Effector CD4-positive, alpha-beta T cell (primary cell): ENCODE results near the gene ITGB3BP.
"Not testable (repeated sequence)": the region's sequence is repeated elsewhere in the genome, so short reads cannot be mapped to it uniquely, and the experiment has no call there.

Source experiments
- DNase-seq: peaks from one replicate; pipeline ENCODE4 v3.0.0-alpha.2; 2020

ITGB3BP gene

DNA sequence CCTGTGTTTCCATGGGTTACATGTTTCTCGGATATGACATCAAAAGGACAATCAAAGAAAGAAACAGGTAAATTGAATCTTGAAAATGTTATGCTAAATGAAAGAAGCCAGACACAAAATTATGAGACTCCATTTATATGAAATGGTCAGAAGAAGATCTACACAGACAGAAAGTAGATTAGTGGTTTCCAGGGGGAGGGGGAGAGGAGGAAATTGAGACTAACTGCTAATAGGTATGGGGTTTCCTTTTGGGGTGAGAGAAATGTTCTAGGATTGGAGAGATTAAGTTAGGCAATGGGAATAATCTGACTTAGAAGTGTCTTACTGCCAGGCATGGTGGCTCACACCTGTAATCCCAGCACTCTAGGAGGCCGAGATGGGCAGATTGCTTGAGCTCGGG is 21.8 kb downstream of the ITGB3BP start:
- no peak for DNase-seq

GRCh38 chr1:63498106-63498505 is 24.9 kb downstream of the ITGB3BP start:
- no peak for DNase-seq

DNA sequence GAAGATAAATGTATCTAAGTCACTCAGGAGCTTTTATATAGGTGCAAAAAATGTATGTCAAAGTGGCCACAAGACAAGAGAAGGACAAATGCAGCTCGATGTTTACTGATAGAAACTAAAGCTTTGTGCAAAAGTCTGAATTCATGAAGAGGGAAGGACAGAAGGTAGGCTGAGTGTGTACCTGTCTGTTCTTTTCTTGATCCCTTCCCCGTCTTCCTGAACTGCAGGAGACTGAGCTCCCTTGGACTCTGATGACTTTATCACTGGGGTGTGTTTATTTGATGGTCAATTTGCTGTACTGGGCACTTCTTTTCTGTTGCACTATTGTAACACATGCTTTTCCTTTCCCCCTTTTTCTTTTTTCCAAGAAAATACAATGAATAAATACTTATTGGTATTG is 25.4 kb downstream of the ITGB3BP start:
- DNase-seq, result no peak

GRCh38 chr1:63487336-63488065 is 35.5 kb downstream of the ITGB3BP start:
- DNase-seq, result no peak

GRCh38 chr1:63486629-63487028 is 36.4 kb downstream of the ITGB3BP start:
- no peak for DNase-seq

DNA sequence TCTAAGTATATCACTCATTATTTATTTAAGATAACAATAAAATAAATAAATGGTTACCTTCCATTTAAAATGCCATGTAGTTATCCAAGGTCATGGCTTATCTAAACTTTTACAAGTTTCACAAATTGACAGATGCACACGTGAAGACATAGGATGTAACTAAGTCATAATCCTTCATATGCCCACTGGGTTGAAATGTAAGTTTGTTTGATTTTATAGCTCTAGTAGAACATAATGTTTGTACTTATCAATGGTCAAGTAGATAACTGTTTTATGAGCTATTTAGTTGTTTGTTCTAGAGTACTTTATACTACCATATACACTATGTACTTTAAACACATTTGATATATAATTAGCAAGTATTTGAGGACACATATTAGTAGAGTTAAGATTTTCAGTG is 43.0 kb downstream of the ITGB3BP start:
- DNase-seq, result no peak

GRCh38 chr1:63475761-63476160 is 47.3 kb downstream of the ITGB3BP start:
- no peak for DNase-seq

- not testable (repeated sequence) for DNase-seq
These were observed 54.3 kb downstream of the ITGB3BP start for GRCh38 chr1:63468683-63469082.

GRCh38 chr1:63466759-63467158 is 56.3 kb downstream of the ITGB3BP start:
- no peak for DNase-seq

GRCh38 chr1:63466181-63466580 is 56.8 kb downstream of the ITGB3BP start:
- DNase-seq, result no peak

GRCh38 chr1:63463248-63463647 is 59.8 kb downstream of the ITGB3BP start:
- no peak for DNase-seq

DNA sequence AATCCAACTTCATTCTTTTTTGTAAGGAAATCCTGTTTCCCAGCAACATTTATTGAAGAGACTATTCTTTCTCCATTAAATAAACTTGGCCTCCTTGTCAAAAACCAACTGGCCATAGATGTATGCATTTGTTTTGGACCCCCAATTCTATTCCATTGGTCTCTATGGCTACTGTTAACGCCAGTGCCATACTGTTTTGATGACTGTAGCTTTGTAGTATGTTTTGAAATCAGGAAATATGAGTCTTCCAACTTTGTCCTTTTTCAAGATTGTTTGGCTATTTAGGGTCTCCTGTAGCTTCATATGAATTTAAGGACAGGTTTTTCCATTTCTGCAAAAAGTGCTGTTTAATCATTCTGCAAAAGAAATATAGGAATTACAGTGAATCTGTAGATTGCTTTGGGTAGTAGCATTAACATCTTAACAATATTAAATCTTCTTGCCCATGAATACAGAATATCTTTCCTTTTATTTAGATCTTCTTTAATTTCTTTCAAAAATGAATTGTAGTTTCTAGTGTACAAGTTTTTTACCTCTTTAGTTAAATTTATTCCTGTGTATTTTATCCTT is 61.3 kb downstream of the ITGB3BP start:
- no peak for DNase-seq

DNA sequence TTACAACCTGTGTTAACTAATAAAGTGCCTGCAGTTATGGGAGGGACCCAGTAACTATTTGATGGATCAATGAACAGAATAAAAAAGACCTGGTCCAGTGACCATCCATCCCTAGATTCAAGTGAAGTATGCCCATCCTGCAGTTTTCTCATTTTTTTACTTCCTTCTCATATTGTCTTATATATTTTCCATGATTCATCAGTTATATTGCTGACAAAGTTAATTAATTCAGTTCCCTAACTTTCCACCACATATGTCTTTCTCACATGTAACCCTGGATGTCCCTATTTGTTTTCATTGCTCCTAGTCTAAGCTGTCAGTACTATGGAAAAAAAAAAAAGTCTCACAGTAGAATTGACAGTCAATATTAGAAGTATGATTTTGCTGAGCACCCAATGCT is 64.3 kb downstream of the ITGB3BP start:
- DNase-seq, result no peak

GRCh38 chr1:63454269-63454668 is 68.8 kb downstream of the ITGB3BP start:
- no peak for DNase-seq

GRCh38 chr1:63453232-63453631 is 69.8 kb downstream of the ITGB3BP start:
- DNase-seq, result no peak

DNA sequence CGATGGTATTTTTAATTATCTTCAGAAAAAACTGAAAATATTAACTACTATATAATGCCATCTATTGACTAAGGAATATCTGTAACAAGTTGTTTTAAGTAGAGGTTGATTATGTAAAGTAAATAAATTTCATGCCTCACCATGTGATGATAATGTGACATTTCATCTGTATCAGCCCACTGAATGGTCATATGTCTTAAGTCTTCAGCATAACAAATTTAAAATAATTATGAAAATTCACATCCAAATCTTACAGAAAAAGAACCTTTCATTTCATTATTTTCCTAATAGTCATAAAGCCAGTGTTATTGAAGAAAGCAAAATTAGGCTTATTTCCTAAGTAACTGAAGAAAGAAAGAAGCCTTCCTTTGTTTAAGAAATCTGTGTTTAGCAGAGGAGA is 72.6 kb downstream of the ITGB3BP start:
- DNase-seq, result no peak

DNA sequence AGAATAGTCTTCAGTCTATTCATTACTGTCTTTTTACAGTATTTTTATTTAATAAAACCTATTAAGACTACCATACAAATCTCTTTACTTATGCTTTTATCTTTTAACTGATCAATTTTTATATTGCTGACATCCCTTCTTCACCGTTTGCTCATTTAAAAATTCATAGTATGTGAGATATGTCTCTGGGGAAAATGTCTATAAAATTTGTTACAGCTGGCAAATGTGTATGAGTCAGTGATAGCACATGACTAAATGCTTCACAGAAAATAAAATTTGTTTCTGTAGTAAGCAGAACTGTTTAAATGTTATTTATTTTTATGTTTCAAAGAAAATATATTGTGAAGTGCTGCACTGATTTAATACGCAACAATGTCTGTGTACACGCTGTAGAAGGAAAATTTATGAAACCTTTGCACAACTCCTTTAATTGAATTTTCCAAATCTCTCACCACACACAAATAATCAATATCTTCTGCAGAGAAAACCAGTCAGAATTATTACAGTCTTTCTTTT is 74.2 kb downstream of the ITGB3BP start:
- DNase-seq, result no peak

DNA sequence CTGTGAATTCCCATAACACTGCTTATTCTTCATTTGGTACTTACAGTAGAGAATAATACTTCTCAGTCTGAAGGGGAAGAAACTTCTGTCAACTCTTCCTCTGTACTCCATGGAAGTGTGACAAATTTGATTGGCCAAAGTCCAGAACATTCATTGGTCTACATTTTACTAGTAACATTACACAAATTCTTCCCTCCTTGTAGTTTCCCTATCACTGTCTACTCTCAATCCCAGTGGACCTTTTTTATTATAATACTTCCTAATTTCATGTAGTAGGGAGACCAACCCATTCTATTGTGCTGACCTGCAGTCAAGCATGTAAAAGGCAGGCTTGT is 80.9 kb downstream of the ITGB3BP start:
- DNase-seq, result no peak

GRCh38 chr1:63435161-63435560 is 87.9 kb downstream of the ITGB3BP start:
- DNase-seq, result no peak

DNA sequence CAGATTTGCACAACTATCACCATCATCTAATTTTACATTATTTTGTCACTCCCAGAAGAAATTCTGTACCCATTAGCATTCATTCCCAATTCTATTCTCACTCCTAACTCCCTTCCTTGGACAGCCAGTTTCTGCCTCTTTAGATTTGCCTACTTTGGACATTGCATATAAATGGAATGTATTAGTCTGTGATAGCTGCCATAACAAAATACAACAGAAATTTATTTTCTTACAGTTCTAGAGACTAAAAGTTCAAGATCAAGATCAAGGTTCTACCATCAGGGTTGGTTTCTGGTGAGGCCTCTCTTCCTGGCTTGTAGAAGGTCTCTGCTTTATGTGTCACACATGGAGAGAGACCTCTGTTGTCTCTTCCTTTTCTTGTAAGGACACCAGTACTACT is 93.7 kb downstream of the ITGB3BP start:
- no peak for DNase-seq

- no peak for DNase-seq
These were observed 94.2 kb downstream of the ITGB3BP start for GRCh38 chr1:63428815-63429214.

- no peak for DNase-seq
These were observed 99.4 kb downstream of the ITGB3BP start for GRCh38 chr1:63423649-63424048.

- not testable (repeated sequence) for DNase-seq
These were observed 102.3 kb downstream of the ITGB3BP start for GRCh38 chr1:63420746-63421145.

DNA sequence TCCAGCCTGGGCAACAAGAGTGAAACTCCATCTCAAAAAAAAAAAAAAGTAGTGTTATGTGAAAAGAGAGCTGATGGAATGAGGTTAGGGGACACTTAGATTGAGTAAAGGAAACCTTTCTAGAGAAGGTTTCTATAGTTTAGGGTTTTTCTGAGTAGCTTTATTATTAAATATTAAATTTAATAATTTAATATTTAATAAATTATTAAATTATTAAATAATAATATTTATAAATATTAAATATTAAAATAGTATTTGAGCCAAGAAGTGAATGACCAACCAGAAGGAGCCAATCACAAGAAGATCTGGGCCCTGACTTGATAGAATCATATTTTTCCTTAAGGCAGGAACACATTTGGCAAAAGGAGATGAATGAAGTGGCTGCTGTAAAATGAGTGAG is 104.9 kb downstream of the ITGB3BP start:
- DNase-seq, result no peak
